GM10248 (cell line): ENCODE results near the gene ASXL1.

ENCODE experiments used
- CTCF ChIA-PET: fragments of 300-600 bp; sonication (Branson Sonifier 250); formaldehyde crosslinking; extraction: SDS; loops from one replicate; lab custom pipeline; 2021; ENCODE audit warnings: antibody characterized with exemption; lab: Yijun Ruan, JAX
- POLR2A ChIA-PET: fragments of 350-650 bp; sonication (Branson Sonifier 250); formaldehyde crosslinking; extraction: SDS; loops from one replicate; lab custom pipeline; 2020; ENCODE audit warnings: antibody characterized with exemption; lab: Yijun Ruan, JAX
- DNase-seq: peaks from one replicate; pipeline ENCODE4 v3.0.0; 2012; ENCODE audit errors: extremely low spot score
- CTCF ChIP-seq: IDR thresholded peaks from 2 replicates; pipeline ENCODE4 v1.5.1; 2012; ENCODE audit warnings: mild to moderate bottlenecking, low read depth; ENCODE audit errors: extremely low read depth, missing control alignments, control extremely low read depth

ASXL1 gene

GRCh38 chr20:32358883-32359632 lies 927 bp downstream of the ASXL1 start:
- POLR2A ChIA-PET: interaction anchor here (1.0 kb wide), 1 partner anchor 9 kb away, joined by 3 read pairs; no protein-coding TSS in a partner anchor
- CTCF ChIA-PET: interaction anchor here (0.7 to 2.6 kb wide), 4 partner anchors 12 to 31 kb away, joined by 3 to 10 read pairs (median 3); no protein-coding TSS in a partner anchor
- DNase-seq: peak; percentile 82
- TF ChIP-seq CTCF: no peak

GRCh38 chr20:32359633-32360332 lies 1.7 kb downstream of the ASXL1 start:
- TF ChIP-seq CTCF: no peak
- CTCF ChIA-PET: interaction anchor here (0.7 to 2.6 kb wide), 4 partner anchors 11 to 31 kb away, joined by 3 to 10 read pairs (median 3); no protein-coding TSS in a partner anchor
- DNase-seq: no peak
- POLR2A ChIA-PET: interaction anchor here (1.0 kb wide), 1 partner anchor 8 kb away, joined by 3 read pairs; no protein-coding TSS in a partner anchor

GRCh38 chr20:32360333-32360634 lies 2.2 kb downstream of the ASXL1 start:
- ChIA-PET POLR2A (no interaction called here), CTCF (interaction anchor here (2.6 kb wide), 1 partner anchor 23 kb away, joined by 10 read pairs; no protein-coding TSS in a partner anchor)
- no peak for DNase-seq
- no peak for TF ChIP-seq CTCF

GRCh38 chr20:32362901-32363364 lies 4.8 kb downstream of the ASXL1 start:
- POLR2A ChIA-PET: no interaction called here
- CTCF ChIA-PET: interaction anchor here (1.2 to 1.7 kb wide), 3 partner anchors 18 to 29 kb away, joined by 3 to 4 read pairs (median 4); no protein-coding TSS in a partner anchor
- no peak for TF ChIP-seq CTCF
- DNase-seq: no peak

GRCh38 chr20:32363492-32363891 lies 5.4 kb downstream of the ASXL1 start:
- TF ChIP-seq CTCF: no peak
- CTCF ChIA-PET: interaction anchor here (1.0 to 1.7 kb wide), 4 partner anchors 17 to 29 kb away, joined by 3 to 4 read pairs (median 4); no protein-coding TSS in a partner anchor
- DNase-seq: no peak
- POLR2A ChIA-PET: no interaction called here

- TF ChIP-seq CTCF: no peak
- DNase-seq: no peak
- ChIA-PET POLR2A (interaction anchor here (1.1 kb wide), 1 partner anchor 31 kb away, joined by 4 read pairs; no protein-coding TSS in a partner anchor), CTCF (interaction anchor here (0.9 to 1.6 kb wide), 6 partner anchors 10 to 75 kb away, joined by 3 to 4 read pairs (median 3); no protein-coding TSS in a partner anchor)
These were observed 6.5 kb downstream of the ASXL1 start for GRCh38 chr20:32364554-32365208.
